PC-3 (cell line): Measurements from ENCODE around the gene NTHL1. TPM values are rescaled to one million over a fixed set of nuclear protein-coding genes. Genes with fewer than 3 reads are reported as not detected.

Source experiments
- ATAC-seq: fragments of 200-7000 bp; cut with Tn5 transposase; 2 replicates; pipeline ENCODE4 v1.9.1; 2020; ENCODE audit warnings: mild to moderate bottlenecking, moderate library complexity
- BruUV-seq: library from RNA; stranded (reverse); fragments of 400-500 nt; replicated peaks from 2 replicates; lab custom pipeline; 2021; lab: Mats Ljungman, UMichigan
- CTCF ChIA-PET: fragments of 300-600 bp; sonication (Branson Sonifier 250); formaldehyde crosslinking; loops from one replicate; lab custom pipeline; 2022; ENCODE audit warnings: antibody characterized with exemption; lab: Charles Lee
- POLR2A ChIA-PET: fragments of 300-600 bp; sonication (Branson Sonifier 250); formaldehyde crosslinking; loops from one replicate; lab custom pipeline; 2022; ENCODE audit warnings: antibody characterized with exemption; ENCODE audit not compliant: unreplicated experiment; lab: Charles Lee
- DNase-seq: peaks from one replicate; pipeline ENCODE4 v3.0.0-alpha.2; 2015
- H2AFZ ChIP-seq: fragments of 300-600 bp; sonication (generic); 2 replicates; pipeline ENCODE4 v1.6.0; 2016; ENCODE audit warnings: antibody characterized with exemption, low read length
- H3F3A ChIP-seq: fragments of 300-600 bp; sonication (generic); one replicate; pipeline ENCODE4 v1.6.0; 2017; ENCODE audit warnings: antibody characterized with exemption, low read length, control low read depth, mild to moderate bottlenecking; ENCODE audit not compliant: unreplicated experiment
- H3K27ac ChIP-seq: fragments of 300-600 bp; sonication (generic); 2 replicates; pipeline ENCODE4 v1.5.1; 2016; ENCODE audit warnings: mild to moderate bottlenecking, low read length
- H3K27me3 ChIP-seq: fragments of 300-600 bp; sonication (generic); 2 replicates; pipeline ENCODE4 v1.6.1; 2016; ENCODE audit warnings: low read length, mixed read lengths
- H3K36me3 ChIP-seq: fragments of 300-600 bp; sonication (generic); 2 replicates; pipeline ENCODE4 v1.6.1; 2016; ENCODE audit warnings: low read depth, mixed run types, low read length, mixed read lengths
- H3K4me1 ChIP-seq: fragments of 300-600 bp; sonication (generic); 2 replicates; pipeline ENCODE4 v1.5.1; 2016; ENCODE audit warnings: low read length; ENCODE audit not compliant: insufficient read depth
- H3K4me2 ChIP-seq: fragments of 300-600 bp; sonication (generic); 2 replicates; pipeline ENCODE4 v1.6.0; 2016; ENCODE audit warnings: low read length
- H3K4me3 ChIP-seq: fragments of 300-600 bp; sonication (generic); 2 replicates; pipeline ENCODE4 v1.5.1; 2016; ENCODE audit warnings: mild to moderate bottlenecking, low read length, mixed read lengths
- H3K79me2 ChIP-seq: fragments of 300-600 bp; sonication (generic); 2 replicates; pipeline ENCODE4 v1.6.1; 2017; ENCODE audit warnings: low read length, mixed read lengths
- H3K9ac ChIP-seq: fragments of 300-600 bp; sonication (generic); 2 replicates; pipeline ENCODE4 v1.6.0; 2016; ENCODE audit warnings: mild to moderate bottlenecking, low read length
- H3K9me2 ChIP-seq: fragments of 300-600 bp; sonication (generic); replicated peaks from 2 replicates; pipeline ENCODE4 v1.6.1; 2016; ENCODE audit warnings: mixed run types, low read length, mixed read lengths
- H3K9me3 ChIP-seq: fragments of 300-600 bp; sonication (generic); 2 replicates; pipeline ENCODE4 v1.6.1; 2016; ENCODE audit warnings: low read length, mixed read lengths
- H4K20me1 ChIP-seq: fragments of 300-600 bp; sonication (generic); 2 replicates; pipeline ENCODE4 v1.6.1; 2016; ENCODE audit warnings: low read length, mixed read lengths
- CTCF ChIP-seq: fragments of 300-600 bp; sonication (generic); conservative IDR thresholded peaks from 2 replicates; pipeline ENCODE4 v1.5.1; 2017; ENCODE audit warnings: antibody characterized with exemption, low read depth, mild to moderate bottlenecking, low read length
- EZH2 ChIP-seq: fragments of 300-600 bp; sonication (generic); IDR thresholded peaks from one replicate; pipeline ENCODE4 v1.6.1; 2017; ENCODE audit warnings: antibody characterized with exemption, mild to moderate bottlenecking, low read length; ENCODE audit not compliant: unreplicated experiment
- EZH2phosphoT487 ChIP-seq: fragments of 300-600 bp; sonication (generic); IDR thresholded peaks from 2 replicates; pipeline ENCODE4 v1.6.1; 2018; ENCODE audit warnings: mild to moderate bottlenecking, antibody characterized with exemption, low read length, borderline replicate concordance
- intact Hi-C: fragments of 100-400 bp; cut with micrococcal nuclease; formaldehyde crosslinking; loops from 2 replicates; pipeline ENCODE4 v1.9.0; 2023
- total RNA-seq: library from RNA; depleted of rRNA; stranded (reverse); fragments of >200 nt; gene quantifications from 2 replicates; pipeline ENCODE4 v1.2.3, GENCODE V29; 2014

Gene NTHL1
- total RNA-seq, 1 experiment from 2014 or later, result 90.1 TPM

GRCh38 chr16:2002406-2003230, 45.0 kb downstream of the NTHL1 start:
- no peaks in the 10 kb centered on the region for H3K27me3 ChIP-seq
- no peaks in the 10 kb centered on the region for H3K9me3 ChIP-seq
- no peak overlapping the region for H3K4me2 ChIP-seq
- ChIA-PET CTCF (no interaction called here), POLR2A (no interaction called here)
- H3K4me1 ChIP-seq, result peaks cover 9% of the 10 kb centered on the region
- H3K79me2 ChIP-seq, result peaks cover 46% of the 10 kb centered on the region
- TF ChIP-seq CTCF (no peak), EZH2phosphoT487 (no peak)
- ATAC-seq (no peak), DNase-seq (no peak)
- H3K4me3 ChIP-seq, result no peak overlapping the region
- no peak overlapping the region for H2AFZ ChIP-seq
- no peak overlapping the region for H3K27ac ChIP-seq
- H3K9me2 ChIP-seq, result no peaks in the 10 kb centered on the region
- H3F3A ChIP-seq, result no peaks in the 10 kb centered on the region
- intact Hi-C loops, result no loop called here
- H4K20me1 ChIP-seq, result peaks cover 30% of the 10 kb centered on the region
- BruUV-seq, result no TSS peak
- peaks cover 6% of the 10 kb centered on the region; the same call in 1 of the 2 replicates for H3K36me3 ChIP-seq
- no peak overlapping the region for H3K9ac ChIP-seq

- Histone ChIP-seq H3K9ac (no peak overlapping the region), H3K4me2 (no peak overlapping the region), H3K9me3 (no peaks in the 10 kb centered on the region), H2AFZ (no peak overlapping the region), H3K4me3 (no peak overlapping the region), H3K9me2 (no peaks in the 10 kb centered on the region), H3K27ac (no peak overlapping the region), H3K4me1 (0 out of 2 replicates have a peak, but pooled peaks cover 2% of the 10 kb centered on the region), H3K79me2 (peaks cover 36% of the 10 kb centered on the region), H4K20me1 (peaks cover 21% of the 10 kb centered on the region), H3F3A (no peaks in the 10 kb centered on the region), H3K27me3 (no peaks in the 10 kb centered on the region), H3K36me3 (peaks cover 6% of the 10 kb centered on the region; the same call in 1 of the 2 replicates)
- ATAC-seq (no peak), DNase-seq (no peak)
- intact Hi-C loops, result no loop called here
- CTCF ChIA-PET, result no interaction called here
- BruUV-seq, result no TSS peak
- no peak for TF ChIP-seq CTCF
- TF ChIP-seq EZH2, result no peak
- no peak for TF ChIP-seq EZH2phosphoT487
- POLR2A ChIA-PET, result no interaction called here
Measured at GRCh38 chr16:2001456-2002355, 45.9 kb downstream of the NTHL1 start.
